Measurements from ENCODE around the gene E2F1.

Gene E2F1

DNA sequence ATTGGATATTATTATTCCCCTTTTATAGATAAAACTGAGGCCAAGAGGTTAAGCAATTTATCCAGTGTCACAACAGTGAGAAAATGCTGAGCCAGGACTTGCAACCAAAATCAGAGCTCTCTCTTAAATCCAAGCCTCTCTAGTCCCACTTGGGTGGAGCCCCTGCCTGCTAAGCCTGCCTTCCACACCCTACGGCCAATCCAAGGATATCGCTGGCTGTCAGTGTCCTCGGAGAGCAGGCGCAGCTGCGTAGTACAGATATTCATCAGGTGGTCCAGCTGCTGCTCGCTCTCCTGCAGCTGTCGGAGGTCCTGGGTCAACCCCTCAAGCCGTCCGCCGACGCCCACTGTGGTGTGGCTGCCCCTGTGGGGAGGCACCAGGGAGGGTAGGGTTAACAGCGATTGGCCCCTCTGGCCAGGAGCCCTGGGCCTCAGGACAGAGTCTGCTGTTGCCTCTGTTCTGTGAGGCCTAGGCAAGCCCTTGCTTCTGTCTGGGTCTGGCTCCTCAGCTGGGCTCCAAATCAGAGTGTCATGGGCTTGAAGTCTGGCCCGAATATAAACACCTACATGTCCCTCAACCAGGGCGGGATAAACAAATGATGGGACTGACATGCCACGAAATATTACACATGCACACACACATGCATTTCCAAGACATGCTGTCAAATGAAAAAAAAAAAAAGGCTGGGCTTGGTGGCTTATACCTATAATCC lies 8.0 kb downstream of the E2F1 start:
- POLR2A ChIA-PET: no interaction called here
- no peak for DNase-seq (ENCODE audit: low read depth, low spot score)
- TF ChIP-seq, protein P1, sequence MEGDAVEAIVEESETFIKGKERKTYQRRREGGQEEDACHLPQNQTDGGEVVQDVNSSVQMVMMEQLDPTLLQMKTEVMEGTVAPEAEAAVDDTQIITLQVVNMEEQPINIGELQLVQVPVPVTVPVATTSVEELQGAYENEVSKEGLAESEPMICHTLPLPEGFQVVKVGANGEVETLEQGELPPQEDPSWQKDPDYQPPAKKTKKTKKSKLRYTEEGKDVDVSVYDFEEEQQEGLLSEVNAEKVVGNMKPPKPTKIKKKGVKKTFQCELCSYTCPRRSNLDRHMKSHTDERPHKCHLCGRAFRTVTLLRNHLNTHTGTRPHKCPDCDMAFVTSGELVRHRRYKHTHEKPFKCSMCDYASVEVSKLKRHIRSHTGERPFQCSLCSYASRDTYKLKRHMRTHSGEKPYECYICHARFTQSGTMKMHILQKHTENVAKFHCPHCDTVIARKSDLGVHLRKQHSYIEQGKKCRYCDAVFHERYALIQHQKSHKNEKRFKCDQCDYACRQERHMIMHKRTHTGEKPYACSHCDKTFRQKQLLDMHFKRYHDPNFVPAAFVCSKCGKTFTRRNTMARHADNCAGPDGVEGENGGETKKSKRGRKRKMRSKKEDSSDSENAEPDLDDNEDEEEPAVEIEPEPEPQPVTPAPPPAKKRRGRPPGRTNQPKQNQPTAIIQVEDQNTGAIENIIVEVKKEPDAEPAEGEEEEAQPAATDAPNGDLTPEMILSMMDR (IDR thresholded peaks at IDR 0.05; ENCODE audit: insufficient read depth, low read length, missing control alignments): no peak
- H3K4me3 ChIP-seq (ENCODE audit: low read depth, low read length): no peak overlapping the region
- CTCF ChIA-PET: interaction anchor here (5.3 kb wide), 1 partner anchor 10 kb away, joined by 40 read pairs; the partner anchor contains the start of gene ACTL10

DNA sequence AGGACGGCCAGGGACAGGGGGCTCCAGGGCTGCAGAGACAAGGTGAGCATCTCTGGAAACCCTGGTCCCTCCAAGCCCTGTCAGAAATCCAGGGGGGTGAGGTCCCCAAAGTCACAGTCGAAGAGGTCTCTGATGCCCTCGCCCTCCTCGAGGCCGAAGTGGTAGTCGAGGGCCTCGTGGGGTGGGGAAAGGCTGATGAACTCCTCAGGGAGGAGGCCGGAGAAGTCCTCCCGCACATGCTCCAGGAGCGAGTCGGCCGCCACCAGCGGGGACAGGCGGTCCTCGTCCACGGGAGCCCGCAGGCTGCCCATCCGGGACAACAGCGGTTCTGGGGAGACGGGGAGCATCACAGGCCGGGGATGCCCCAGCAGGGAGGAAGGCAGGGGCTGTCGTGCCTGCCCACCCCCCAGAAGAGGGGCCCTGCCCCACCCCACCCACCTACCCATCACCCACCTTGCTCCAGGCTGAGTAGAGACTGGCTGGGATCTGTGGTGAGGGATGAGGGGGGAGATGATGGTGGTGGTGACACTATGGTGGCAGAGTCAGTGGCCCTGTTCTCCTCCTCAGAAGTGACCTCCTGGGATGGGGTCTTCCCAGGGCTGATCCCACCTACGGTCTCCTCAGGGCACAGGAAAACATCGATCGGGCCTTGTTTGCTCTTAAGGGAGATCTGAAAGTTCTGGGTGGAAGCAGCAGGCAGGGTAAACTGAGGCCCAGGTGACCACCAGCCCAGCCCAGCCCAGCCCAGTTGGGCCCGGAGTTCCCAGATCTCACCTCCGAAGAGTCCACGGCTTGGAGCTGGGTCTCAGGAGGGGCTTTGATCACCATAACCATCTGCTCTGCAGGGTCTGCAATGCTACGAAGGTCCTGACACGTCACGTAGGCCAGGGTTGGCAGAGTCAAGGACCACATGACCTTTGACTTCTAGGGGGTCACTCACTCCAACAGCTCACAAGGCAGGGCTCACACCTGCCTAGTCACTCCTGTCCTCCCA lies 9.2 kb downstream of the E2F1 start:
- no peak for DNase-seq (ENCODE audit: low read depth, low spot score)
- TF ChIP-seq, protein P1 (IDR thresholded peaks at IDR 0.05; ENCODE audit: insufficient read depth, low read length, missing control alignments): no peak
- POLR2A ChIA-PET: no interaction called here
- H3K4me3 ChIP-seq (ENCODE audit: low read depth, low read length): no peak overlapping the region
- CTCF ChIA-PET: interaction anchor here (0.7 to 5.3 kb wide), 2 partner anchors 9 to 10 kb away, joined by 3 to 40 read pairs; partner anchors contain the start of genes ACTL10 and E2F1

DNA sequence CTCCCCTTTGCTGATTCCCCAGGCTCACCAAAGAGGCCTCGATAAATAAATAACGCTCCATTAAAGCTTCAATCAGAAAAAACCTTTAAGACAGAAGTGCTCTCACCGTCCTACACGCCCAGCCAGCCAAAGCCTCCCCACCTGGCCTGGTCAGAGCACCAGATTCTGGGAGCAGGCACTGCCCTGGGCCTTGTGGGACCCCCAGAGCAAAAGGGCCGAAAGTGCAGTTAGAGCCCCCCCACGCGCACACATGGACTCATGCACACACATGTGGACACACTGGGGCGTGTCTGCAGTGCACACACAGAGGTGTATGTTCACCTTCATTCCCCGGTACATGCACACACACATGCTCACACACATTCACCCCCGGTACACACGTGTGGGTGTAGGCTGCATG lies 10.1 kb downstream of the E2F1 start:
- no peak for DNase-seq (ENCODE audit: low read depth, low spot score)
- TF ChIP-seq, protein P1 (IDR thresholded peaks at IDR 0.05; ENCODE audit: insufficient read depth, low read length, missing control alignments): no peak
- ChIA-PET CTCF (interaction anchor here (1.7 to 2.1 kb wide), 2 partner anchors 9 to 11 kb away, joined by 5 to 7 read pairs; partner anchors contain the start of gene E2F1), POLR2A (no interaction called here)
- H3K4me3 ChIP-seq (ENCODE audit: low read depth, low read length): no peak overlapping the region

DNA sequence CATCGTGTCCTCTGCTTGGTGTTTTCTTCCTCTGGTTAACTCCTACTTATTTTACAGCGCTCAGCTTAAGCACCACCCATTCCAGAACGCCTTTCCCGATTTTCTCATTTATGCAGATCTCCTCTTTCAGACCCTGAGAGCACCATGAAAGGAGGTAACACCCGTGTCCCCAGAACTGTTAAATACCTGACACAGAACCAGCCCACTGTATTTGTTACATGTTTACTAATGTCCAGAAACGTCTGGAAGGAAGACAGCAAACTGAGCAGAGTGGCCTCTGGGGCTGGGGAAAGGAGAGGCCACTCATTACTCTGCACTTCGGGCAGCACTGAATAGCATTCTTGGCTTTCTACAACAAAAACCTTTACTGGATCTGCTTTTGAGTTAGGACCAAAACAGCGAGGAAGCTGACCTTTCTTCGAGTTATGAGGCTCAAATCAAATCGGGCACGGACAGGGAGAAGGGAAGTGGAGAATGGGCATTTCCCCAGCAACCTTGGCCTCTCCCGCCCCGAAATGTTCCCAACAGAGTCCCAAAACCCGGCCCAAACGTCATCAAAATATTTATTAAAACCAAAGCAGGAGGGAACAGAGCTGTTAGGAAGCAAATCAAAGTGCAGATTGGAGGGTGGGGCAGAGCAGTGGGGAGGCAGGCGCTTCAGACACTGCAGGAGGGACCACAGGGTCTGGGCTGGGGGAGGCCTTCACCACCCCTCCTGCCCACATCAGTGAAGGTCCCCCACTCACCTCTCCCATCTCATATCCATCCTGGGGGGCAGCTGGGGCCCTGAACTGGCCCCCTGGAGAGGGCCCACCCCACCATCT lies 10.8 kb downstream of the E2F1 start:
- TF ChIP-seq, protein P1 (IDR thresholded peaks at IDR 0.05; ENCODE audit: insufficient read depth, low read length, missing control alignments): no peak
- ChIA-PET POLR2A (interaction anchor here (0.7 to 1.5 kb wide), 3 partner anchors 9 to 255 kb away, joined by 3 to 10 read pairs (median 3); partner anchors contain the start of gene ACTL10), CTCF (interaction anchor here (1.4 to 2.1 kb wide), 3 partner anchors 10 to 188 kb away, joined by 3 to 7 read pairs (median 5); partner anchors contain the start of gene E2F1)
- no peak for DNase-seq (ENCODE audit: low read depth, low spot score)
- peak overlapping the region; percentile 71 for H3K4me3 ChIP-seq (ENCODE audit: low read depth, low read length)

DNA sequence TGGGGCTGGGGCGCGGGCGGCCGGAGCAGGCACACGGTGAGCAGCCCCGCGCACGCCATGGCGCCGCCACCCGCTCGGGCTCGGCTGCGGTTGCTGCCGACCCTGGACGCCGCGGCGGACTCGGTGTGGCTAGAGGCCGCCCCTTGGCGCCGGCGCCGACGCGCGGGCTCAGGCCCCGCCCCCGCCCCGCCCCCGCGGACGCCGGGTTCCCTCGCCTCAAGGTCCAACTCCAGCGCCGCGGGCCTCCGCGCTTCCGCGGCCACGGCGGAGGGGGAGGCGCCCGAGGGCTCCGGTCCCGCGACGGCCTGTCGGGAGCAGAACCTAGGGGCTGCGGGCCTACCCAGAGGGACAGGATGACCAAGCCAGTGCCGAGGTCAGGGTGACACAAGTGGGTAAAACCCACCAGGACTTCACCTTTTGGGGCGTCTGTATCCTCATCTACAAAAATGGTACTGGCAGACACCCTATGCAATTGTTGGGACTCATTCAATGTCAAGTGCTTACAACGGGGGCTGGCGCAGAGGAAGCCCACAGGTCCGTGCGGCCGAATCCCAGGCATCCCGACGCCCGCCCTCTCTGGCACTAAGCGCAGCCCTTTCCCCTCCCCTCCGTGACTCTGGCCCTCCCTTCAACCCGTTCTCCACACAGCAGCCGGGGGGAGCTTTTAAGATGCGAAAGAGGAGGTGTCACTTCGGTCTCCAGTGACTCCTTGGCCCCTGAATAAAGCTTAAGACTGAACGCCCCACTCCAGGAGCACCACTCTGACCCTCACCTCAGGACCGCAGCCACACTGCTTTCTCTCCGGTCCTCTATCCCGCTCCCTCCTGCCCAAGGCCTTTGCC lies 11.7 kb downstream of the E2F1 start, which contains the start of gene NECAB3:
Gene NECAB3 (minus strand): TSS at position 135 of the 842 bp plus-strand sequence. CDS start 76 bp downstream, at position 59.
- CTCF ChIA-PET: interaction anchor here (0.6 to 2.1 kb wide), 4 partner anchors 11 to 188 kb away, joined by 3 to 7 read pairs (median 4); partner anchors contain the start of gene E2F1
- TF ChIP-seq, protein P1 (IDR thresholded peaks at IDR 0.05; ENCODE audit: insufficient read depth, low read length, missing control alignments): no peak
- DNase-seq (ENCODE audit: low read depth, low spot score): no peak
- POLR2A ChIA-PET: interaction anchor here (0.7 to 1.5 kb wide), 3 partner anchors 8 to 254 kb away, joined by 3 to 10 read pairs (median 3); partner anchors contain the start of gene ACTL10
- peak within 1 kb of the TSS; percentile 71 for H3K4me3 ChIP-seq (ENCODE audit: low read depth, low read length)
